Frontal cortex (tissue), 4 donors: ENCODE results near the gene MYOF. TPM values are rescaled to one million over a fixed set of nuclear protein-coding genes. Genes with fewer than 3 reads are reported as not detected.
"Not testable (repeated sequence)": the region's sequence is repeated elsewhere in the genome, so short reads cannot be mapped to it uniquely, and the experiment has no call there.

ENCODE experiments used
- DNase-seq, 2 donors: peaks; one replicate each; pipeline ENCODE4 v3.0.0; 2012; ENCODE audit warnings: low spot score in 2 of 2
- FAIRE-seq: peaks from 2 replicates; lab custom pipeline; 2012; peaks lifted over from hg19 to GRCh38; lab: Jason Lieb, UNC
- total RNA-seq: library from RNA; depleted of rRNA; stranded (reverse); fragments of >200 nt; gene quantifications from one replicate; pipeline ENCODE4 v1.2.3, GENCODE V29; 2014
- donor health status: control.
- donor health status: control.
- donor health status: control.

Gene MYOF
- total RNA-seq, 1 donor from 2014 or later, result 2.9 TPM

GRCh38 chr10:93481637-93482144 is 443 bp downstream of the MYOF start:
- no peak for FAIRE-seq
- no peak for DNase-seq

GRCh38 chr10:93478873-93479272 is 3.3 kb downstream of the MYOF start:
- no peak for FAIRE-seq
- no peak for DNase-seq

GRCh38 chr10:93476756-93477155 is 5.4 kb downstream of the MYOF start:
- DNase-seq (no peak), FAIRE-seq (no peak)

- DNase-seq, result no peak
- FAIRE-seq, result no peak
These were observed 6.3 kb downstream of the MYOF start for GRCh38 chr10:93475871-93476270.

GRCh38 chr10:93475227-93475626 is 6.9 kb downstream of the MYOF start:
- no peak for DNase-seq
- no peak for FAIRE-seq

GRCh38 chr10:93473804-93474472 is 8.2 kb downstream of the MYOF start:
- DNase-seq (no peak), FAIRE-seq (no peak)

- no peak for FAIRE-seq
- no peak for DNase-seq
These were observed 9.0 kb downstream of the MYOF start for GRCh38 chr10:93473161-93473560.

- FAIRE-seq, result no peak
- DNase-seq, result no peak
These were observed 11.0 kb downstream of the MYOF start for GRCh38 chr10:93471110-93471651.

GRCh38 chr10:93469454-93469853 is 12.7 kb downstream of the MYOF start:
- FAIRE-seq (no peak), DNase-seq (no peak)

- FAIRE-seq, result no peak
- DNase-seq, result no peak
These were observed 13.5 kb downstream of the MYOF start for GRCh38 chr10:93468461-93469213.

- FAIRE-seq, result not testable (repeated sequence)
These were observed 14.5 kb downstream of the MYOF start for GRCh38 chr10:93467635-93468034.

GRCh38 chr10:93465806-93466675 is 16.1 kb downstream of the MYOF start:
- FAIRE-seq, result no peak
- DNase-seq, result peak in 1 of 2 donors; percentile 21

More at GRCh38 chr10:93467635-93468034, 14.5 kb downstream of the MYOF start:
- not testable (repeated sequence) for DNase-seq

- FAIRE-seq (no peak), DNase-seq (no peak)
These were observed 17.3 kb downstream of the MYOF start for GRCh38 chr10:93464776-93465388.

GRCh38 chr10:93463723-93464476 is 18.2 kb downstream of the MYOF start:
- DNase-seq (no peak), FAIRE-seq (no peak)

GRCh38 chr10:93462881-93463280 is 19.3 kb downstream of the MYOF start:
- no peak for DNase-seq
- no peak for FAIRE-seq

GRCh38 chr10:93462371-93462770 is 19.8 kb downstream of the MYOF start:
- FAIRE-seq (no peak), DNase-seq (no peak)

GRCh38 chr10:93461807-93462178 is 20.3 kb downstream of the MYOF start:
- FAIRE-seq, result no peak

GRCh38 chr10:93461109-93461806 is 20.9 kb downstream of the MYOF start:
- no peak for DNase-seq
- FAIRE-seq, result no peak

More at GRCh38 chr10:93461807-93462178, 20.3 kb downstream of the MYOF start:
- no peak for DNase-seq
